Measurements from ENCODE around the gene LRRC8A.
A peak's percentile ranks its signal among the peaks of the same experiment; 100 is the strongest.

Gene LRRC8A

DNA sequence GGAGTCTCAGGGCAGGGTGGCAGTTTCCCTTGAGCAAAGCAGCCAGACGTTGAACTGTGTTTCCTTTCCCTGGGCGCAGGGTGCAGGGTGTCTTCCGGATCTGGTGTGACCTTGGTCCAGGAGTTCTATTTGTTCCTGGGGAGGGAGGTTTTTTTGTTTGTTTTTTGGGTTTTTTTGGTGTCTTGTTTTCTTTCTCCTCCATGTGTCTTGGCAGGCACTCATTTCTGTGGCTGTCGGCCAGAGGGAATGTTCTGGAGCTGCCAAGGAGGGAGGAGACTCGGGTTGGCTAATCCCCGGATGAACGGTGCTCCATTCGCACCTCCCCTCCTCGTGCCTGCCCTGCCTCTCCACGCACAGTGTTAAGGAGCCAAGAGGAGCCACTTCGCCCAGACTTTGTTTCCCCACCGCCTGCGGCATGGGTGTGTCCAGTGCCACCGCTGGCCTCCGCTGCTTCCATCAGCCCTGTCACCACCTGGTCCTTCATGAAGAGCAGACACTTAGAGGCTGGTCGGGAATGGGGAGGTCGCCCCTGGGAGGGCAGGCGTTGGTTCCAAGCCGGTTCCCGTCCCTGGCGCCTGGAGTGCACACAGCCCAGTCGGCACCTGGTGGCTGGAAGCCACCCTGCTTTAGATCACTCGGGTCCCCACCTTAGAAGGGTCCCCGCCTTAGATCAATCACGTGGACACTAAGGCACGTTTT lies 35.4 kb downstream of the LRRC8A start:
- no peak overlapping the region; the same call in 1 of the 2 replicates for H3K4me3 ChIP-seq (ENCODE audit: low read depth, low read length)
- TF ChIP-seq, protein P1, sequence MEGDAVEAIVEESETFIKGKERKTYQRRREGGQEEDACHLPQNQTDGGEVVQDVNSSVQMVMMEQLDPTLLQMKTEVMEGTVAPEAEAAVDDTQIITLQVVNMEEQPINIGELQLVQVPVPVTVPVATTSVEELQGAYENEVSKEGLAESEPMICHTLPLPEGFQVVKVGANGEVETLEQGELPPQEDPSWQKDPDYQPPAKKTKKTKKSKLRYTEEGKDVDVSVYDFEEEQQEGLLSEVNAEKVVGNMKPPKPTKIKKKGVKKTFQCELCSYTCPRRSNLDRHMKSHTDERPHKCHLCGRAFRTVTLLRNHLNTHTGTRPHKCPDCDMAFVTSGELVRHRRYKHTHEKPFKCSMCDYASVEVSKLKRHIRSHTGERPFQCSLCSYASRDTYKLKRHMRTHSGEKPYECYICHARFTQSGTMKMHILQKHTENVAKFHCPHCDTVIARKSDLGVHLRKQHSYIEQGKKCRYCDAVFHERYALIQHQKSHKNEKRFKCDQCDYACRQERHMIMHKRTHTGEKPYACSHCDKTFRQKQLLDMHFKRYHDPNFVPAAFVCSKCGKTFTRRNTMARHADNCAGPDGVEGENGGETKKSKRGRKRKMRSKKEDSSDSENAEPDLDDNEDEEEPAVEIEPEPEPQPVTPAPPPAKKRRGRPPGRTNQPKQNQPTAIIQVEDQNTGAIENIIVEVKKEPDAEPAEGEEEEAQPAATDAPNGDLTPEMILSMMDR (IDR thresholded peaks at IDR 0.05; ENCODE audit: control insufficient read depth, extremely low read depth, insufficient read depth) = no peak
- DNase-seq (ENCODE audit: low read depth) = peak; percentile 94

DNA sequence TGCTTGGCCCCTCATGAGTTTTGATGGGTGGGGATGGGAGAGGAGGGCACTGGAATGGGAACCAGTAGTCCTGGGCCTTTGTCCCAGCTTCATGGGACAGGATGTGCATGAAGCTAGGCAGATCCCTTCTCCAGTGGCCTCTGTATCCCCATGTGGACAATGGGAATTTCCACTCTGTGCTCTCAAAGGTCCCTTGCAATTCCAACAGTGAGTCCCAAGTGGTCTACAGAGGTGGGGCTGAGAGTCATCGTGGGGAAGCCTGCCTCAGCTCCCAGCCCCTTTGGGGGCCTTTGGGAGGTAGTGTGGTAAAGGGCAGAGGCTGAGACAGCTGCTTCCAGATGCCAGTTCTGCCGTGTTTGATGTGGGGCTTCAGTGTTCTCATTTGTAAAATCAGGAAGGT lies 37.0 kb downstream of the LRRC8A start:
- TF ChIP-seq, protein P1 (IDR thresholded peaks at IDR 0.05; ENCODE audit: control insufficient read depth, extremely low read depth, insufficient read depth) = no peak
- no peak overlapping the region for H3K4me3 ChIP-seq (ENCODE audit: low read depth, low read length)
- DNase-seq (ENCODE audit: low read depth) = no peak

DNA sequence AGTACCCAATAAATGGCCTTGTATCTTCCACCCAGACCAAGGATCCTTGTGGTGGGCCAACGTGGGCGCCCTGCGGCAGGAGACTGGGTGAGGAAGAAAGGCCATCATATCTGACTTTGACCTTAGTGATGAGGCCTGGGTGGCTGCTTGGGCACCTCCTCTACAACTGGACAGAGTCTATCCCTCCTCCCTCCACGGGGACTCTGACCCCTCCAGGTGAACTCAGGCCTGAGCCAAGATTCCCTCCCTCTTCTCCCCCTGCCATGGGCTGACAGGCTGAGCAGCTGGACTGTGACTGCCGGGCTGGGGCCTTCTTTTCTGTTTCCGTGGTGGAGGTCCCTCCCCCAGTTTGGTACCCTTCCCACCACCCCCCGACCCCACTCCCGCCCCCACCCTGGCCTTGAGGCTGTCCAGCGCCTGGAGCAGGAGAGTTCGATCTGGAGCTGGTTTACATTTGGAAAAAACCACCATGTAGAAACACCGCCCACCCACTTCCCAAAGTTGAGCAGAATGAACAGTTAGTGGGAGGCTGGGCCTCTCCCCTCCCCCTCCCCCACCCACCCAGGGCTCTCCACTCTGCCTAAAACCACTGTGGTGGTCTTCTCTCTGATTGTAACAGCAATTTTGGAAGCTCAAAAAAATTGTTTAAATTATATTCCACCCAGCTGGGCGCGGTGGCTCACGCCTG lies 37.6 kb downstream of the LRRC8A start:
- TF ChIP-seq, protein P1 (IDR thresholded peaks at IDR 0.05; ENCODE audit: control insufficient read depth, extremely low read depth, insufficient read depth) = no peak
- no peak for DNase-seq (ENCODE audit: low read depth)
- no peak overlapping the region for H3K4me3 ChIP-seq (ENCODE audit: low read depth, low read length)

DNA sequence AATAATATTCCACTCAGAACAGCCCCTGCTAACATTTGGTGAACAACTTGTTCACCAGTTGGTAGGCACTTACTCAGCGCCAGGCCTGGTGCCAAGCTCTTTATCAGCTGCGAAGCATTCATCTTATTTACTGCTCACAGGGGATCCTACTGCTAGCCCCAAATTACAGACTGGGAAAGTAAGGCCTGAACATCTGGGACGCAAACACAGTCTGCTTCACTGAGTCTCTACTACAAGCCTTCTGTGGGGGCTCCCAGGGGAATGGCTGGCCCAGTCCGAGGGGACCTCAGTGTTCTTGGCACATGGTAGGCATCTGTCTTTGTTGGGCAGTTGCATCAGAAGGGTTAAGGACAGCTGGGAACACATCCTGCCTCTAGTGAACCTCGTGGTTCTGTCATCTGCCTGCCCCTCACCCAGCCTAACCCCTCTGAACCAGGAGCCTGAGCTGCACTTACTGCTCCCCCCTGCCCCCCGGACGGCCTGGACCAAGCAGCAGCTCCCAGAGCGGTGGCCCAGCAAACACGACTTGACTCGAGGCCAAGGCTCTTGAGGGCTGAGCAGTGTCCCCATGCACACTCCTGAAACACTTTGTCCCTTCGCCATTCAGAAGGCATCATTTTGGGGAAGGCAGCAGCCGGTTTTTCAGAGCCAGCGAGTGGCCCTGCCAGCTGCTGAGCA lies 38.6 kb downstream of the LRRC8A start, which contains the start of gene PHYHD1:
Gene PHYHD1, plus strand, starts transcription at position 602 of the 678 bp plus-strand sequence. CDS start 1,342 bp downstream, outside the sequence.
- no peak within 1 kb of the TSS for H3K4me3 ChIP-seq (ENCODE audit: low read depth, low read length)
- TF ChIP-seq, protein P1 (IDR thresholded peaks at IDR 0.05; ENCODE audit: control insufficient read depth, extremely low read depth, insufficient read depth) = no peak
- no peak for DNase-seq (ENCODE audit: low read depth)

DNA sequence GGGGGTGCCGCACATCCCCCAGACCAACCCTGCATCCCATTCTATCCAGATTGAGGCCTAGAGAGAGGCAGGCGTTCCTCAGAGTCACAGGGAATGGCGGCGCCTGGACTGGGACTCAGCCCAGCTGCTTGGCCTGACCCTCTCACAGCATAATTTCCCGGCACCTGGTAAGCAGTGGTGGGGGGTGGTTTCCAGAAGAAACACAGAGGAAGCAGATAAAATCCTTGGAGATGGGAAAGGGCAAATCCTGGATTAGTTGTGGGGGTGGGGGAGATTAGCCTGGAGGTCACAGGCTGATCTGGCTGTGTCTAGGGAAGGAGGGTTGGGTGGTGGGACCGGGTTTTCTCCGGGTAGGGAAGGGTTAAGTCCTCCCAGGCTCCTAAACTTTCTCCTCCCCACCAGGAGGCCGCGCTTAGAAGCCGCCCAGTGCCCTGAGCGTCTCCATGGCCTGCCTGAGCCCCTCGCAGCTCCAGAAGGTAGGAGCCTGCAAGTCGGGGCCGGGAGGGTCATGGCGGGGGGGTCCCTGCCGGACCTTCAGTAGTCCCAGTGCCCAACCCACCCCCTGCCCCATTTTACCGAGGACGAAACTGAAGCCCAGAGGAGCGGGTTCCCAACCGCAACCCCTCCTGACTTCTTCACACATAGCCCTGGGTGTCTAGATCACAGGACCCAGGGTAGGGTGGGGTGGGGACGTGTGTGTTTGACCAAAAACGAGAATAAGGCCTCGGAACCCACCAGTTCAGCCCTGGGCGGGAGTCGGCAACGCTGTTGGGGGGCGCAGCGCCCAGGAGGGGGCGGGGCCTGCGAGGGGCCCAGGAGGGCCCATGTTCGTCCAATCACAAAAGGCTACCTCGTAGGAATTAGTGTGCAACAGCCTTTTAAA lies 40.2 kb downstream of the LRRC8A start:
- DNase-seq (ENCODE audit: low read depth) = no peak
- TF ChIP-seq, protein P1 (IDR thresholded peaks at IDR 0.05; ENCODE audit: control insufficient read depth, extremely low read depth, insufficient read depth) = no peak
- no peak overlapping the region for H3K4me3 ChIP-seq (ENCODE audit: low read depth, low read length)

DNA sequence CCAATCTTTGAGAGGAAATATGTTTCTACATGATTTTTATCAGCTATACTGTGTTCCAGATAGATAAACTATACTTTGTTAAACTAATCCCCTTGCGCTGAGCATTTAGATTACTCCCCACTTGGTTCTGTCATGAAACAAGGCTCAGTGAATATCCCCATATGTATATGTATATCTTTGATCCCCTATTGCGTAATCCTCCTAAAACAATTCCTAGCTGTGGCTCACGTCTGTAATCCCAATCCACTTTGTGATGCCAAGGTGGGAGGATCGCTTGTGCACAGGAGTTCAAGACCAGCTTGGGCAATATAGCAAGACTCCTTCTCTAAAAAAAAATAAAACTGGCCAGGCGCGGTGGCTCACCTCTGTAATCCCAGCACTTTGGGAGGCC lies 41.6 kb downstream of the LRRC8A start:
- DNase-seq (ENCODE audit: low read depth) = no peak
- no peak overlapping the region for H3K4me3 ChIP-seq (ENCODE audit: low read depth, low read length)
- TF ChIP-seq, protein P1 (IDR thresholded peaks at IDR 0.05; ENCODE audit: control insufficient read depth, extremely low read depth, insufficient read depth) = no peak
